Activated T-cell treated with anti-CD3 and anti-CD28 coated beads for 24 hours (primary cell): ENCODE results near the gene GRAMD4.

ENCODE experiments used
- DNase-seq: peaks from one replicate; pipeline ENCODE4 v3.0.0-alpha.2; 2020; ENCODE audit warnings: low read depth

Gene GRAMD4

DNA sequence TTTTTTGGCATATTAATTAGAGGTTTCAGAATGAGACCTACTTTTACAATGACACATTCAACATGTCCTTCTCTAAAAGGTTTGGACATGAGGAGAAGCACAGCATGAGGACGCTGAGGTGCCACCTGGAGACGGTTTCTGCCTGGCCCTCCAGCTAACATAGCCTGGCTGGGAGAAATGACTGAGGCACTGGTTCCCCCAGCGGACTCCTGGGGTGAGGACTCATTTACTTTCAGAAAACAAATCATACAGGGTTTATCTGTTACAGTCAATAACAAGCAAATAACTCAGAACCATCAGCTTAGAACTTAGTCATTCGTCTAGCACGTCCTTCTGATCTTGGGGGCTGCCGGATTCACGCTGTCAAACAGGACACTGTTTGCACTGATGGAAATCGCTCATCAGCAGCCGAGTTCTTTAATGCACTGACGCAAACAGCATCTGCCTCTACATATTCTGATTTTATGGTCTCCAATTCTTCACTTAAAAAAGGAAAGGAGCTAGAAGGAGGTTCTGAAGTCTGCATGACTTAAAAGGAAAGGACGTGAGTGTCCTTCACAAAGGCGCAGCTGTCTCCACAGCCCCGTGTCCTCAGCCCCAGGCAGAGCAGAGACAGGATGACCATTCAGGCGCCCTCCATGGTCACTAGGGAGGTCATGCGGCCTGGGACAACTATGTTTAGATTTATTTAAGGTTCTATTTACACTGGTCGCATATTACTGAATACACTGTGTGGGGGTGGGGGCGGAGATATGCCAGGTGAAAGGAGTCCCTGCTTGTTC is 73.6 kb downstream of the GRAMD4 start:
- DNase-seq: no peak

DNA sequence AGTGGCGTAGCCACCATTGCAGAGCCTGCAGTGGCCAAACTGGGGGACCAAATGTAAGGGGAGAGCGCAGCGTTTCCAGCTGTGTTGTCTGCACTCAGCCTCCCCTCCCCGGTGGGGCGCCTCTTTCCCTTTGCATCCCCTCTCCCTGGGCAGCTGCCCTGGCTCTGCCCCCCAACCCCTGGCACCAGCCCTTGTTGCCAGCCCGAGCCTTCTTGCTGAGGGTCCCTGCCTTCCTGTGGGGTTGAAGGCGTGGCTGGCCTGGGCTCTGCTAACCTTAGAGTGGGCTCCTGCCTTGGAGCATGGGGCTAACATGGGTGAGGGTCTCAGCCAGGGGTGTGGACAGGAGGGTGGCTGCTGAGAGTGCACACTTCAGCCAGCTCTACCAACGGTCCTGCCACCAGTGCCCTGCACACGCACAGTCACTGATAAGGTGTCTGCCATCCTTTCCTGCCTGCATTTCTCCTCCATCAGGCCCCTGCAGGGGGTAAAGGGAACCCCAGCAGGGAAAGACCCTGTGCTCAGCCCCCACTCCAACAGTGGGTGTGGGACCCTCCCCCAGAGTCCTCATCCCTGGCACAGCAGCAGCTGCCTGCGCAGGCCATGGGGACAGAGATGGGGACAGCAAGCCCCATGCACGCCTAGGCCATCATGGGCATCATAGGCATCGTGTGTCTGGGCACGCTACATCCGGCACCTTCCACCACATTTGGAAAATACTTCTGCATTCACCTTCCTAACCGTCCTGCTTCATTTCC is 74.4 kb downstream of the GRAMD4 start:
- no peak for DNase-seq

DNA sequence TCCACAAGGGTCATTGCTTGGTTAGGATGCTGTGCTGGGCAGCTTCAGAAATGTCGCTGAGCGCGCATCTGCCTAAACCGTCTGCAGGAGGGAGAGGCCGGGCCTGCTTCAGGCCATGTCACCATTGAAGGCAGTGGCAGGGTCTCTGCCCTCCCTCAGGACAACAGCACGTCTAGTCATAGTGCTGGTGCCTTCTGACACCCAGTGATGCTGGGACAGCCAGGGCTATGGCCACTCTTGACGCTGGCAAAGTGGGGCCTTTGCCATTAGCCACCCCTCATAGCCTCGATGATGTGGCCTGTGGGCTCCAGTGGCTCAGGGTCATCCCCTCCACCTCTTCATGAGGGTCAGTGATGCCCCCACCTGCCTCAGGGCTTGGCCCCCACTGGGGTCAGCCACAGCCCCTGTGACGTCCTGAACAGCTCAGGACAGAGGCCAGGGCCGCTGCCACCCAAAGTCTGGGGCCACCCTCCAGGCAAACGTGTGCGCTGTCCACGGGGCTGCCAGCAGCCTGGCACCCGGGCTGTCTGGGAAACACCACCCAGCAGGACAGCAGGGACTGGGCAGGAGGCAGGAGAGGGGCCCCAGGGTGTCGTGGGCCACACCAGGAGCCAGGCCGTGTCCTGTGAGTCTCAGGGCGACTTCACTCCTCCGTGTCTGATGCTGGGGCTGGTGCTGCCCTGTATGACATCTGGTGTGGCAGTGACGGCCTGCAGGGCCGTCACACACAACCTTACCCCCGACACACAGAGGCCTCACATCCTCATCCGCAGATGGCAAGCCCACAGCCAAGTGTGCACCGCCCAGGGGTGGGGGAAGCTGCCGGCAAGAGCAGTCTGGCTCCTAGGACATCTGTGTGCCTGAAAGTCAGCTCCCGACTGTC is 75.4 kb downstream of the GRAMD4 start:
- no peak for DNase-seq

DNA sequence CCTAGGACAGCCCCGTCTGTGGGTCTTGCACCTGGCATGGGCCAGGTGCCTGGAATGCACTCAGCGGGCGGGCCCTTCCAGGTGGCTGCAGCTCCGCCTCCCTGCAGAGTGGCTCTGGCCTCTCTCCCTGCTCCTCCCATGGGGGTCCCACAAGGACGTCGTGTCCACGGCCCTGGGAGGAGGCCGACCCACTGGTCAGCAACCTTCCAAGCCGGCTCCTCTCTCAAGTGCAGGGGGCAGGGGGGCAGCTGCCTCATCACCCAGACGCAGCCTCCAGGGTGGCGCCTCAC is 76.0 kb downstream of the GRAMD4 start:
- DNase-seq: no peak

DNA sequence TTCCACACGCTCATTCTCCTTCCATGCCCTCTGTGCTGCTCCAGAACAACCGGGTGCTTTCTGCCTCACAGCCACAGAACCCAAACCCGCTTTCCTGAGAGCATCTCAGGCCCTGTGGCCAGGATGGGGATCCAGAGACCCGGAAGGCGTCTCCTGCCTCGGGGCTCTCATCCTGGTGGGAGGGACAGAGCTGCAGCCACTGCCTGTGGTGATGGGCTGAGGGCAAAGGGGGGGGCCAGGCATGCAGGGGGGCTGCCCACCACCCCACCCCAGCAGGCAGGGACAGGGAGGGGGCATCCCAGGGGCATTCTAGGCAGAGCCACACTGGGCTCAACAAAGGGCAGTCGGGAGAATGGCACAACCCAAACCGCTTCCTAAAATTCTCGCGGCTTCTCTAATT is 76.4 kb downstream of the GRAMD4 start:
- DNase-seq: no peak

DNA sequence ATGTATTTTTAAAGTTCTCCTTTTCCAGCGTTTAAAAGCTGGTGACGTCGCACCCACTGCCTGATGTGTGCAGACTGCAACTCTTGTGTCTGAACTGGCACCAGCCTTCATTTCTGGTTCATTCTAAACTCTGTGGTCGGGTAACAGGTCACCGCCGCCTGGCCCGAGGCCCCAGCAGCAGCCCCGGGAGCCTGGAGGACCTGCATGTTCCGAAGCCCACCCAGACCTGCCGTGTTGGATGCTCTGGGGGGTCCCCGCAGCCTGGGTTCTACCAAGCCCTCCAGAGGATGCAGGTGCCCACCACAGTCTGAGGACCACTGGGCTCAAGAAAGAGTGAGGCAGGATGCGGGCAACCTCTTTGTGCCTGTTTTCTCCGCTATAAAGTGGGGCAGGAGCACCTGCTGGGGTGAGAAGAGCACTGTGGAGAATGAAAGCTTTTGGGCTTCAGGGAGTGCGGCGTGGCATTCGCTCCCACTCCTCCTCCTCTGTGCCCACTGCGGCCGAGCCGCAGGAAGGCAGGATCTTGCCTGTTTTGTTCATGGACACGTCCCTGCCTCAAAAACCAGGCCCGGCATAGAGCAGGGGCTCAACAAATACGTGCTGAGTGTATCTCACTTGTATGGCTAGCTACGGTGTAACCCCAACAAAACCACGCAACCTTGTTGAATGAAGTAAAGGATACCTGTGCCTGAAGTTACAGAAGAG is 77.8 kb downstream of the GRAMD4 start:
- DNase-seq: no peak

DNA sequence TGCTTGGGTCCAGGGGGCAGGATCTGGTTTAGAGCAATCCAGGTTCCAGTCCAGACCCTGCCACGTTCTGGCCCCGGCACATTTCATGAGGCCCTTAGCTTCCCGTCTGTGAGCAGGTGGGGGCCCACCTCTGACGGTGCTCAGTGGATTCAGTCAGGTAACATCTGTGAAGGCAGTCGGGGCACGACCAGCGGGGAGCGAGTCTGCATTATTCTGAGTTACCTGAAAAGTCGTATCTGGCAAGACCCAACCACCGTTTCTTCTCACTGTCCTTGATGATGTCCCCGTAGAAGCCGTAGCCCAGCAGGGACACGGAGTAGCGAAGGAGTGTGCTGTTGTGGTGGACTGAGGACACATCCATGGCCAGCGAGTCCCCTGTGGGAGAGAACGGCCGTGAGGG is 78.9 kb downstream of the GRAMD4 start:
- DNase-seq: no peak

DNA sequence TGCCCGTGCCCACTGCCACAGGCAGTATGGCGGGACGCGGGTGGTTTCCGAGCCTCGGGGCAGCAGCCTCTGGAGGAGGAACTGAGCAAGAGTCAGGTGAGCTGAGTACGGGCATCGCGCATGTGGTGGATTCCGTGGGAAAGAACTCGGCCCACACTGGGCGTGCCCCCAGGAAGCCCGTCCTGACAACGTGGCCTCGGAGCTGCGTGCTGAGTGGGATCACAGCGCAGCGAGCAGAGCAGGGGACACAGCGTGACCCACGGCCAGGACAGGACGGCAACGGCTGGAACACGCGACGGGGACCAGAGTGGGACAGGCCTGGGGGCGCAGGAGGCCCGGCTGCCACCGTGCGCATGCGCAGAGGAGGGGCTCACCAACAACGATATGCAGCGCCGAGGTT is 81.1 kb downstream of the GRAMD4 start:
- DNase-seq: no peak

DNA sequence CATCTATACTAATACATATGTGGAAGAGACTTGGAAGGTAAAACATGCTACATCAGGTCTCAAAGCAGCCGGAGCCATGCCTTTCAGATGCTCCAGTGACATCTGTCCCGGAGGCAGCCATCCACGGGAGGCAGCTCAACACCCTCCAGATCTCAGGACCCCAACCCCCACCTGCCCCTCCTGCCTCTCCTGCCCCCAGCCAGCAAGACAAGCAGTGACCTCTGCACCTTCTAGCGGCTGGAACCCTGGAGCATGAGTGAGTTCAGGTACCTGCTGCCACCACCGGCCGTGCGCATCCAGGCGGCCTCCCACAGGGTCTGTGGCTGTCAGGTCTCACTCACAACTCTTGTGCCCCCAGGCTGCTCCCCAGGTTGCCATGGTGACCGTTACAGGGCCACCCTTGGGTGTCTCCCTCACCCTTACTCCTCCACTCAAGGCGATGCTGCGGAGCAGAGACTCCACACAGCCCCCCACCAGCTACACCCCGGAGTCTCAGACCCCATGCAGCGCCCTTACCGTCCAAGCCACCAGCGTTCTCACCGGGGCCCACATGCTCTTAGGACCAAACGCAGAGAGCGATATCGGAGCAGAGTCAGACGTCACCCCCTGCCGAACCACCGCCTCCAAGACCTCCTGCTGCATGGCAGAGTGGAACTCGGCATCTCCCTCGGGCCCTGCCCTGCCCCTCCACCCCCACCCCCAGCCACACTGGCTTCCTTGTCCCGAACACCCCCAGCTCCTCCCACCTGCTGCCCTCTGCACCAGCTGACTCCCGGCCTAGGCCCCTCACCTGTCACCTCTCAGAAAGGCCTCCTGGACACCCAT is 83.2 kb downstream of the GRAMD4 start:
- no peak for DNase-seq

DNA sequence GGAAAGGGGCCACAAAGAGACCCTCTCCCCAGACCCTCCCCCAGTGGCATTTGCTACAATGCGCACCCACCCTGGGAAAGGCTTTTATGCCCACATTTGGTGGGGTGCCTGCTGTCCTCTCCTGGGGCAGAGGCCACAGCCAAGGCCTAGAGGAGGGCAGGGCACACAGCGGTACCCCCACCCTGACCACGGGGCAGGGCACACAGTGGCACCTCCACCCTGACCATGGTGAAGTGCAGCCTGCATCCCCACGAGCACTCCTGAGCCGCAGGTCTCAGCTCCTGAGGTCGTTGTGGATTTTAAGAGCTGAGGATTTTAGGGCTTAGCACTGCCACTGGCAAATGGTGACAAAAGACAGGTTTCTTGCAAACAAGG is 83.8 kb downstream of the GRAMD4 start:
- no peak for DNase-seq

DNA sequence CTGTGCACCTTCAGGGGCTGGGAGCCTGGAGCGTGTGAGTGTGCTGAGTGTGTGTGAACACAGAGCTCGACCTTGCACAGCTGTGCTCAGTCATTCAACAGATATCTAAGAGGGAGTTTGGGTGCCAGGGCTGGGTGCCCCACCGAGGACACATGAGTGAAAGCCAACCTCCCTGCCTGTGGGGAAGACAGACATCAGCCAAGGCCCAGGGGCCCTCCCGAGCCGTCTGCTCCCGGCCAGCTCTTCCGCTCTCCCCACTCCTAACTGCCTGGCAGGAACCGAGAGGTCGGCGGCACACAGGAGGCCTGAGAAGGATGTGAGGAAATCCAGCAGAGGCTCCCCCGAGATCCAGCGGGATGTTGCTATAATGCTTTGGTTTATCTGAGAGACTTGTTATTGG is 85.9 kb downstream of the GRAMD4 start:
- DNase-seq: no peak

DNA sequence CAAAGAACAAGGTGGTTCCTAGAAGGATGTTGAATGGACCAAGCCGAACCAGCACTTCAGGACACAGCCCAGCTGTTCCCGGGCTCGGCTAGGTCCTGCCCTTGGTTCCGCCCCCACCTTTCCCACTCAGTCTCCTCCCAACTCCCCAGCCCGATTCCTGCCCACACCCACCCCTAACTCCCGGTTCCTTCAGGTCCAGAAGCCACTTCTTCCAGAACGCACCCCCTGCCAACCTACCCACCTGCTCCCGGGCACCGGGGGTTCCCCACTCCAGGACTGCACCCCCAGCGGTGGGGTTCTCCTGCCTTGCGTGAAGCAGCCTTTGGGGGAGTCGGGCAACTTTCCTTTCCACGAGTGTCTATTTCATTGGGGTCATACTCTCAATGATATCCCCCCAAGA is 87.1 kb downstream of the GRAMD4 start:
- DNase-seq: no peak

DNA sequence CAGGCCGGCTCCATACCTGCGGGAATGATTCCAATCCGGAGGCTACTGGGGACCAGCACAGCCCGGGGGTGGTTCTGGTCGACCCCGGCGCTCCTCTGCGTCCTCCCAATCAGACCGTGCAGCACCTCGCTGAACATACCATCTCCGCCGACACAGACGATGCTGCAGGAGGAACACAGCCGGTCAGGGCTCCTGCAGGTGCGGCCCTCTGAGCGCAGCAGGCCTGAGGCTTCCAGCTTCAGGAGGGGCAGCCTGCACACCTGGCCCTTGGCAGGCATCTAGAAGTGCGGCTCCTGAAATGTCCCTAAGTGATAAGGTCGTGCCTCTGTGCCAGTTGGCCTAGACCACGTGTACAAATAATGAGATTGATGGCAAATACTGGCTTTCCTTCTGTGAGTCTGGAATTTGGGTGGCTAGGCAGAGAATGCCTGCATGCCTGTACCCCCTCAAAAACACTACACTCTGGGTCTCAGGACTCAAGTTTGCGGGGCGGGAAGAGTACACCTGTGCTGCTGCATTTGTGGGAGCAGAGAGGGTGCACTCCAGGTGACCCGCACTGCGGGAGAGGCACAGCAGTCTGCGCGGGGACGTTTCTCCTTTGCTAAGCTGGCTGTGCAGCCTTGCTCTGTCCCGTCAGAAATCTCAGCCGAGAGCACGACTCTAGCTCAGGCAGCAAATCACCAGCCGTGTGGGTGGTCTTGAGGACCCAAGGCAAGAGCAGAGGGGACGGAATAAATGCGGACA is 87.8 kb downstream of the GRAMD4 start:
- no peak for DNase-seq

DNA sequence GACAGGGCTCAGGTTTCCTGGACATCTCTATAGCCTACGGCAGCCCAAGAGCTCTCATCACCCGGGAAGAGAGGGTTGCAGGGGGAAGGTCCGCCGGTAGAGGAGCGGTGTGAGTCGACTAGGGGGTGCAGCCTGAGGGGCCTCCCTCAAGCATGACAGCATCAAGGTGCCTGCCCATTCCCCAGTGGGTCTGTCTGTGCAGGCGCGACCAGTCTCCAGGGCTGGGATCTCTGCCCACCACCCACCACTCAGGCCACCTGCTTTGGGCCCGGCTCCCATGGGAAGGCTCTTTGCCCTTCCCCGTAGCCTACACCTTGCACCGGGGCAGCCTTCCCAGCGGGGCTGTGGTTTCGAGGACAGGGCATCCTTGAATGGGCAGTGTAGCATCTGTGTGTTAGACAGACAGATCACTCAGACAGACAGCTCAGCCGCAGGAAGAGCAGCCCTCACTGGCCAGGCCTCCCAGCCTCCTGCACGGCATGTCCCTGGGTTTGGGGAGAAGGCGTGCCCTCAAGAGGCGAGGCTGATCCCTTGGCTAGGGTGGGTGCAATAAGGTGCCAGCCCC is 88.7 kb downstream of the GRAMD4 start:
- DNase-seq: no peak

DNA sequence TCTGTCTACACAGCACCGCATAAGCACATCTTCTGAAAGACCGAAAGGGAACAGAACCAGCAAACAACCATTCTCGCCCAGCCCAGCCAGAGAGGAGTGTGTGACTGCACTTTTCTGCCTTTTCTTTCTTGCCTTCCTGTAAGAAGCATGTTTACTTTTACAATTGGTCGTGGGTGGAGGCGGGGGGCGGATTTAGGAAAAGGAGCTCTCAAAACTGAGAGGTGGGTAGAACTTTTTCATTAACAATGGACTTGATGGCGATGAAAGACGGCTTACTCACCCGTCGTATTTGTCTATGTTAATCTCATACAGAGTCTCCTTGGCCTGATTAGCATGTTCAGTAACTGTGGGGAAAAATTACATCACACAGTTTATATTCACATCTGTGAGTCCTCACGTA is 90.6 kb downstream of the GRAMD4 start:
- DNase-seq: no peak

DNA sequence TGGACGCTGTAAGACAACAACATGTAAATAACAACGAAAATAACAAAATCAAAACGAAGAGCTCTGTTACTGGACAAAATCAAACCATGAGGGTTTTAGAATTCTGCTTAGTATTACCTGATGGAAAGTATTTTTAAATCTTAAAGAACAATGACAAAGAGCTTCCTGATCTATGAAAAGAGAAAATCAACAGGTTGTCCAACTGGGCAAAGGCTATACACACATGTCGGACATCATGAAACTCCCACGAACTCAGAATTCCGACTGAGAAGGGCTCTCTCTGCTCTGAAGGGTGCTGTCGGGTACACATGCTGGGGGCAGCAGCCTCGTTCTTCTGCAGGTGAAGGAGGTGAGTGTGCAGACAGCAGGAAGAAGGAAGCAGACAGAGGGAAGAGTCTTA is 92.1 kb downstream of the GRAMD4 start:
- DNase-seq: no peak

DNA sequence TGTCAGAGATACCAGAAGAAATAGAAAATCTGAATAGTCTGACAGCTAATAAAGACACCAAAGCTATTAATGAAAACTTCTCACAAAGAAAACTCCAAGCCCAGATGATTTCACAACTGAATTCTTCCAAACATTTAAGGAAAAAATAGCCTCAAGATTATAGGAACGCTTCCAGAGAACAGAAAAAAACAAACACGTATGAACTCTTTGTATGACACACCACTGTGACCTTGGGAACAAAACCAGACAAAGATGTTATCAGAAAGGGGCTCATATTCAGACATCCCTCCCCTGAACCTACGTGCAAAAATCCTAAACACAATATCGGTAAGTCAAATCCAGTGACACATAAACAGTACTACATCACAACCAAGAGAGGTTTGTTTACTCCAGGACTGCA is 94.4 kb downstream of the GRAMD4 start:
- no peak for DNase-seq

DNA sequence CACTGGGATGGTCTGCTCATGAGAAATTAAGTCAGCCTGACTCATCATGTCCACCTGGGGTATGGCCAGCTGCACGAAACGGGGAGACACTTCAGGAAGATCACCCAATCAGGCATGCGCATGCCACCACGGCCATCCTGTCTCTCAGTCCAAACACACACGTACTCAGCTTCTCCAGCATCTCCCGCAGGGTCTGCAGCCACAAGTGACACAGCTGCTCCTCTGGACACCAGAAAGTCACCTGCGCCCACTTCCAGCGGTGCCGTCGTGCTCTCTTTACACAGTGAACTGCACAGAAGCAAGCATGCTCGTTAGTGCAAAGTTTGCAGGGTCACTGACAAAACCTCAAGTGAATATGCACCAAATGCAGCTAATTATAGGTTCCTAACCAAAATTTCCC is 99.7 kb downstream of the GRAMD4 start:
- DNase-seq: no peak

DNA sequence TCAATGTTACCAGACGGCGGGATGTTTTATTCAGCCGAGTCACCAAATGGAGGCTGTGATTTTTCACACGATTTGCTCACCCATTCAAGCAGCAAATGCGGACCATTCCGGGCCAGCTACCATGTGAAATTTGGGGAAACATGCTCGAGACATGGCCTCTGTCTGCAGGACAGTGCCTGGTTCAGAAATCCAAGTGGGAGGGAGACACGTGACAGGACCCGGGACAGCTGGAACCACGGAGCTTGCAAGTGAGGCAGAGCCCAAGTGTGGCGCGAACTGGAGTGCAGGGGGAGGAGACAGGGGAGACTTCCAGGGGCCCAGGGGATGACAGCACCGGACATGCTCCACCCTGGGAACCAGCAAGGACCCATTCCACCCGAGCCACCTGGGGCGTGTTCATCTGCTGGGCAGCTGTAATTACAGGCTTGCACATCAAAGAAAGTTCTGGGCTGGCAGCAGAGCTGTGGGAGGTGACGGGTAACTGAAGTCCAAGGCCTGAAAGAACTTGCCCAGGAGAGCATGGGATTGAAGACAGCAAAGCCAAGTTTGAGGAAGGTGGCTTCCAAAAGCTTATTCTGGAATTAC is 101.4 kb downstream of the GRAMD4 start:
- DNase-seq: no peak

DNA sequence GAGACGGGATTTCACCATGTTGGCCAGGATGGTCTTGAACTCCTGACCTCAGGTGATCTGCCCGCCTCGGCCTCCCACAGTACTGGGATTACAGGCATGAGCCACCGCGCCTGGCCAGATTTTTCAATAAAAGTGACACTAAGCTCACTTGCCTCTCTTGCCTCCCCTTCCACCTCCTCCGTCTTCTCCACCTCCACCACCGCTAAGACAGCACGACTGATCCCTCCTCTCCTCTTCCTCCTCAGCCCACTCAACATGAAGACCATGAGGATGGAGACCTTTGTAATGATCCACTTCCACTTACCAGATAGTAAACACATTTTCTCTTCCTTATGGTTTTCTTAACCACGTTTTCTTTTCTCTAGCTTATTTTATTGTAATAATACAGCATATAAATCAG is 103.7 kb downstream of the GRAMD4 start:
- DNase-seq: no peak
